GM18867 (cell line): ENCODE data around the gene OR5AP2.
"Not testable (repeated sequence)": the region's sequence is repeated elsewhere in the genome, so short reads cannot be mapped to it uniquely, and the experiment has no call there.

ENCODE experiments used
- ATAC-seq: cut with Tn5 transposase; IDR thresholded peaks from one replicate; pipeline ENCODE4 v1.9.1; 2021; ENCODE audit warnings: mild to moderate bottlenecking, moderate library complexity; ENCODE audit not compliant: unreplicated experiment

The OR5AP2 gene

GRCh38 chr11:56642339-56642738 is at the start of gene OR5AP2:
TSS of gene OR5AP2 (minus strand) at chr11:56642439. CDS start at chr11:56642439, 0 bp downstream.
- ATAC-seq, result no peak

- ATAC-seq, result not testable (repeated sequence)
These were observed 48.9 kb upstream of the OR5AP2 start for GRCh38 chr11:56691179-56691578.

- ATAC-seq, result no peak
These were observed 46.4 kb upstream of the OR5AP2 start for GRCh38 chr11:56688554-56689100.

GRCh38 chr11:56670984-56671383 is 28.7 kb upstream of the OR5AP2 start:
- no peak for ATAC-seq

- ATAC-seq, result no peak
These were observed 21.1 kb upstream of the OR5AP2 start, which contains the start of gene OR5AR1 for GRCh38 chr11:56663386-56663785. TSS of gene OR5AR1 (plus strand) at chr11:56663686. CDS start at chr11:56663686, 0 bp downstream.

- ATAC-seq, result no peak
These were observed 17.5 kb upstream of the OR5AP2 start for GRCh38 chr11:56659755-56660154.

- ATAC-seq, result no peak
These were observed 4.7 kb downstream of the OR5AP2 start for GRCh38 chr11:56637500-56637899.

GRCh38 chr11:56636861-56637260 is 5.4 kb downstream of the OR5AP2 start:
- no peak for ATAC-seq

GRCh38 chr11:56632329-56632728 is 9.9 kb downstream of the OR5AP2 start:
- no peak for ATAC-seq

GRCh38 chr11:56625946-56626345 is 16.3 kb downstream of the OR5AP2 start:
- ATAC-seq, result no peak

- peak; percentile 72 for ATAC-seq
These were observed 17.6 kb downstream of the OR5AP2 start for GRCh38 chr11:56624661-56625110.

GRCh38 chr11:56611174-56611573 is 31.1 kb downstream of the OR5AP2 start:
- no peak for ATAC-seq

GRCh38 chr11:56592088-56592717 is 50.0 kb downstream of the OR5AP2 start:
- ATAC-seq, result not testable (repeated sequence)
